ENCODE data around the gene IRF2BPL.

IRF2BPL gene

DNA sequence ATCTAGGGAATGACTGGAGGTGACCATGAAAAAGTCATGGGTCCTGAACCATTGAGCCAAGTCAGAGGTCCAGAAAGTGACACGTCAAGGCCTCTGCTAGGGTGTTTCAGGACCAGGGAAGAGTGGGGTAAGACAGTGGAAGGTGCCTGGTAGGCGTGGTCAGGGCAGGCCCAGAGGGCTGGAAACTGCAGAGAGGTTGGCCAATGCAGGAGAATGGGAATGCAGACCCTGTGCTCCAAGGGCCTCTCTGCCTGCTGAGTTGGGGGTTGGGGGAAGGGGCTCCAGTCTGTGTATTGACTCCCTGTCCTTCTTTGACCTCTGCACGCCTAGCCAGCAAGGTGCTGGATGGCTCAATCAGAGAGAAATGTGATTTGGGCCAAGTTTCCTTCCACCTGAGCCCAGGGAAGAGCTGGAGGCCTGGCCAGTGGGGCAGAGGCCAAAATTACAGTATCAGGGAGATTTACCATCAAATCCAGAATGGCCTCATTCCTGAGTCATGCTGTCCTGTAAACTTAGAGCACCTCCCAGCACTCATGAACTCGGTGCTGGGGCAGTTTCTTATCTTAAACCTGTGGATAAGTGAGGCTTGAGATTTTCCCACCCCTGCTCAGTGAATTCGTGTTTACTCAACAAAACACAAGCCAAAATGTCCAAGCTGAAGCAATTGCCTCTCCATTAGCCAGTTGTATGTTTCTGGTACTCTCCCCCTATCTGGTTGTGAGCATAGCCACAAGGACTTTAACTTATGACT, 24.4 kb downstream of the IRF2BPL start:
- TF ChIP-seq, protein P1, sequence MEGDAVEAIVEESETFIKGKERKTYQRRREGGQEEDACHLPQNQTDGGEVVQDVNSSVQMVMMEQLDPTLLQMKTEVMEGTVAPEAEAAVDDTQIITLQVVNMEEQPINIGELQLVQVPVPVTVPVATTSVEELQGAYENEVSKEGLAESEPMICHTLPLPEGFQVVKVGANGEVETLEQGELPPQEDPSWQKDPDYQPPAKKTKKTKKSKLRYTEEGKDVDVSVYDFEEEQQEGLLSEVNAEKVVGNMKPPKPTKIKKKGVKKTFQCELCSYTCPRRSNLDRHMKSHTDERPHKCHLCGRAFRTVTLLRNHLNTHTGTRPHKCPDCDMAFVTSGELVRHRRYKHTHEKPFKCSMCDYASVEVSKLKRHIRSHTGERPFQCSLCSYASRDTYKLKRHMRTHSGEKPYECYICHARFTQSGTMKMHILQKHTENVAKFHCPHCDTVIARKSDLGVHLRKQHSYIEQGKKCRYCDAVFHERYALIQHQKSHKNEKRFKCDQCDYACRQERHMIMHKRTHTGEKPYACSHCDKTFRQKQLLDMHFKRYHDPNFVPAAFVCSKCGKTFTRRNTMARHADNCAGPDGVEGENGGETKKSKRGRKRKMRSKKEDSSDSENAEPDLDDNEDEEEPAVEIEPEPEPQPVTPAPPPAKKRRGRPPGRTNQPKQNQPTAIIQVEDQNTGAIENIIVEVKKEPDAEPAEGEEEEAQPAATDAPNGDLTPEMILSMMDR (IDR thresholded peaks at IDR 0.05) = no peak

DNA sequence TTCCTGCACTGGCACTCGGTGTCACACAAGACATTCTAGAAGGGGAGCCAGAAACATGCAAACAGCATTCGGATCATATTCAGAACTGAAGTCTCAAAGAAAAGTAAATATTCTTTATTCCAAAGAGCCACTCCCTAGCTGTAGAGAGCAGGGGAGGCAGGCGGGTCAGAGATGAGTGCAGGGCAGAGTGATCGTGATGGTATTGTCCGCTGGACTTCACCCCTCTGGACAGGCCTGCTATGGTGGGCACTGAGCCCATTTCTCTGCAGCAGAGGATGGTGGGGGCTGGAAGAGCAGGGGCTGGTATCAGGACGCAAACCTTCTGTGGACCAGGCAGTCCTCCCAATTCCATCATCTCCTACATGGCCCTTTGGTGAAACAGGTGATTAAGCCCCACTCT, 25.6 kb downstream of the IRF2BPL start:
- TF ChIP-seq, protein P1 (IDR thresholded peaks at IDR 0.05) = no peak

DNA sequence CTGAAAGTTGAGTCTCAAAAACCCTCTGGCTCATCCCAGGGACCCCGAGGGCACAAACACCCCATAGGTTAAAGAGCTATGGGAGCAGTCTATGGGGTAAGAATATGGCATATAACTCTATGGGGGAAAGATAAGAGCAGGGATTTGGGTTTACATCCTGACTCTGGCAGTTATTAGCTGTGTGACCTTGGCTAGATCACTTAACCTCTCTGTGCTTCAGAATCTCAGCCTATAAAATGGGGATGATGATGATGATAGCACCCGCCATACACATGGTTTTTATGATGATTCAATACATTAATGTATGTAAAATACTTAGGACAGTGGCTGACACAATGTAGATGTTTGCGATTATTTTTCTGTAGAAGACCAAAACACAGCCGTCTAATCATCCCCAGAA, 26.2 kb downstream of the IRF2BPL start:
- TF ChIP-seq, protein P1 (IDR thresholded peaks at IDR 0.05) = no peak

DNA sequence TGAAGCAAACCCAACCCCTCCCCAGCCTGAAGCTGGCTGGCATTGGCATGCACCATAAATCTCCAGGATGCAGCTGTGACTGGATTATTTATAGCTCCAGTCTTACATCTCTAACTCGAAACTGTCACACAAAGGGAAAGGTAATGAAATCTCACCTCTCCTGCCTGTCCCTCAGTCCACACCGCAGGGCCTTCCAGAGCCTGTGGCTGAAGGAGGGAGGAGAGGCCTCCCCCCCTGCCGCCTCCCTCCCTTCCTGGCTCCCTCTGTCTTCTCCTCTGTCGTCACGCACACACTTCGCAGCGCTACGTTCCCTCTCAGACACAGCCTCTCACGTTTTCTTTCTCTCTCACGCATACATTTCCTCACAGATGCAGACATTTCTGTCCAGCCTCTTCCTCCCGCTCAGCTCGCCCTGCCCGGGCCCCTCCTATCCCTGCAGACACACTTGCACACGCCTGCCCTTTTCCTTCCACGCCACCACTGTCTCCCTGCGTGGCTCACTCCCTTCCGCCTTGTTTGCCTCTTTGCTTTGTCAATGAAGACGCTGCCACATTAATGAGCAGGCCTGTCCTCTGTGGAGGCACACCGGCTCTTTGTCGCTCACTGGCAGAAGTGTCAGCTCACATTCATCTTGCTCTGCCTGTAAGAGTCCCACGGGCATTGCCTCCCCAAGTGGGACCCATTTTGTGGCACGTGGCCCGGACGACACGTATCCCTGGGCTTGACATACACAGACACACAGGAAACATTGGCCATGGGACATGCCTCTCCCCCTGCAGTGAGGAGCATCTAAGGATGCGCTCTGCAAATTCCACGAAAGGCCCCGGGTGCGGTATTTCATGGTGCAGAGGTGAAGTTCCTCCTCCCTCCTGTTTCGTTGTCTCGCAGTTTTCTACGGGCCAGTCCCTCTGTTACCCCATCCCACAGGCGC, 27.9 kb downstream of the IRF2BPL start:
- TF ChIP-seq, protein P1 (IDR thresholded peaks at IDR 0.05) = no peak

DNA sequence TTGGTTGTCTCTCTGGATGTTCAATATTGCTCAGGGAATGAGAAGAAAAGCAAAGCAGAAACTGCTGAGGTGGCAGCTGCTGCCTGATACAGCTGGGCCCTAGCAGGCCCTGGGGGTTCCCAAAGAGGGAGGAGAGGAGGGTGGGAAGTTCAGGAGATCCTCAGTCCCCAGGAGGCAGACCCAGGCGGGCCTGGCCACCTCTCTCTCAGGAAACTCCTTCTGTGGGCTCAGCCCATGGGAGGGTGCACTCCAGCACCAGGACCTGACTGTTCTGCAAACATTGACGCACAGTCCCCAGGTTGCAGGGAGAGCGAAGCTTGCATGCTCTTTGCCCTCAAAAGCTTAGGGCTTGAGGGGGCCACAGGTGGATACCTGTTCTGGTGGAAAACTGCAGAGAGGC, 29.6 kb downstream of the IRF2BPL start:
- TF ChIP-seq, protein P1 (IDR thresholded peaks at IDR 0.05) = no peak

DNA sequence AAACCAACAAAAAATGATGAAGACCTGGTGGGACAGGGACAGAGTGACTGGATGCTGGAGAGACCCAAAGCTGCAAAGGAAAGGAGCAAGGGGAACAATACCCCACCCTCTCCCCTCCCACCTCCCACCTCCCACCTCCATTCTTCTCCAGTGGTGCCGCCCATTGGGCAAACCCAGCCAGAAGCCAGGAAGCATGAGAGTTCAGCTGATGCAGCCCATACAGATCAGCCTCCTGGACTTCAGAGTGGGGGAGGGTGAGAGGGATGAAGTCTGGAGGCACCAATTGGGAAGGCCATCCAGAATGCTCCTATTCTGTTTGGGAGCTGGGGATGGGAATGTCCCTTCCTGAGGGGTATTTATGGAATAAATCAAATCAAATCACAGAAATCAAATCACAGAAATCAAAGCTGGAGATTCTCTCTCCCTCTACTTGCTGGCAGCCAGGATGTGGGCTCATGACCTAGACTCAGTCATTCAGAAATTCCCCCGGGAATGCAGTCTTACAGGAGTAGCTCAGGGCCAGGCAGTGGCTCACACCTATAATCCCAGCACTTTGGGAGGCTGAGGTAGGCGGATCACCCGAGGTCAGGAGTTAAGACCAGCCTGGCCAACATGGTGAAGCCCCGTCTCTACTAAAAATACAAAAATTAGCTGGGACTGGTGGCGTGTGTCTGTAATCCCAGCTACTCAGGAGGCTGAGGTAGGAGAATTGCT, 31.1 kb downstream of the IRF2BPL start:
- TF ChIP-seq, protein P1 (IDR thresholded peaks at IDR 0.05) = no peak

DNA sequence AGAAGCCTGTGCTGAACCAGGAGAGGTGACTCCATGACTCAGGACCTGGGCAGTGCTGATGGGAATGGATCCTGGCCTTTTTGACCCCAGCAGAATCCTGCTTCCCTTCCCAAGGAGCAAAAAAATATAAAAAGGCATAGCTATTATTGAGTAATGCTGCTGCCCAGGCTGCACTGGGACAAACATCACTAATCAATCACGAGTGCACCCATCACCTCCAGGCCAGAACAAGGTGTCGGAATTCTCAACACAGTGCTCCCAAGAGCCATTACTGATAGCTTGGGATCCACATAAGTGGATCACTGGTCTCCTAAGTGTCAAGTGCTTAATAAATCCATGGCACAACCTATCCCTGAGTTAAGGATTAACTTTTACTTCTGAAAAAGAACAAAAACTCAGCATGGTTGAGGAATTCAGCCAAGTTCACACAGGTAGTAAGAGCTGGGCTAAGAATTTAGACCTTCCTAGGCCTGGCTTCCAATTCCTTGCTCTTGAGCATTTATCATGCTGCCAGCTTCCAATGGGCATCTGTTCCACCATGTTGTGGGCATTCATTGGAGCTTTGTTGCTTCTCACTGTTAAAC, 31.9 kb downstream of the IRF2BPL start:
- TF ChIP-seq, protein P1 (IDR thresholded peaks at IDR 0.05) = no peak
